BE2C (cell line): ENCODE measurements around the gene PKNOX1.
"Not testable (repeated sequence)": the region's sequence is repeated elsewhere in the genome, so short reads cannot be mapped to it uniquely, and the experiment has no call there.

ENCODE experiments used
- DNase-seq: peaks from one replicate; pipeline ENCODE4 v3.0.0-alpha.2; 2020
- H3K27me3 ChIP-seq: fragments of 250-450 bp; sonication (Bioruptor Pico); 2 replicates; pipeline ENCODE4 v1.5.1; 2020; ENCODE audit warnings: mild to moderate bottlenecking
- H3K36me3 ChIP-seq: fragments of 250-450 bp; sonication (Bioruptor Pico); 2 replicates; pipeline ENCODE4 v1.5.1; 2020; ENCODE audit warnings: mild to moderate bottlenecking
- H3K4me1 ChIP-seq: fragments of 250-450 bp; sonication (Bioruptor Pico); 2 replicates; pipeline ENCODE4 v1.5.1; 2020
- H3K4me3 ChIP-seq: 2 replicates; pipeline ENCODE4 v1.5.1; 2011; ENCODE audit warnings: low read depth, low read length
- H3K9me3 ChIP-seq: fragments of 250-450 bp; sonication (Bioruptor Pico); 2 replicates; pipeline ENCODE4 v1.5.1; 2020
- TF ChIP-seq, protein P1 (sequence below): IDR thresholded peaks from 2 replicates; pipeline ENCODE4 v1.5.1; 2012; ENCODE audit warnings: mild to moderate bottlenecking, low read depth, low read length

The PKNOX1 gene

DNA sequence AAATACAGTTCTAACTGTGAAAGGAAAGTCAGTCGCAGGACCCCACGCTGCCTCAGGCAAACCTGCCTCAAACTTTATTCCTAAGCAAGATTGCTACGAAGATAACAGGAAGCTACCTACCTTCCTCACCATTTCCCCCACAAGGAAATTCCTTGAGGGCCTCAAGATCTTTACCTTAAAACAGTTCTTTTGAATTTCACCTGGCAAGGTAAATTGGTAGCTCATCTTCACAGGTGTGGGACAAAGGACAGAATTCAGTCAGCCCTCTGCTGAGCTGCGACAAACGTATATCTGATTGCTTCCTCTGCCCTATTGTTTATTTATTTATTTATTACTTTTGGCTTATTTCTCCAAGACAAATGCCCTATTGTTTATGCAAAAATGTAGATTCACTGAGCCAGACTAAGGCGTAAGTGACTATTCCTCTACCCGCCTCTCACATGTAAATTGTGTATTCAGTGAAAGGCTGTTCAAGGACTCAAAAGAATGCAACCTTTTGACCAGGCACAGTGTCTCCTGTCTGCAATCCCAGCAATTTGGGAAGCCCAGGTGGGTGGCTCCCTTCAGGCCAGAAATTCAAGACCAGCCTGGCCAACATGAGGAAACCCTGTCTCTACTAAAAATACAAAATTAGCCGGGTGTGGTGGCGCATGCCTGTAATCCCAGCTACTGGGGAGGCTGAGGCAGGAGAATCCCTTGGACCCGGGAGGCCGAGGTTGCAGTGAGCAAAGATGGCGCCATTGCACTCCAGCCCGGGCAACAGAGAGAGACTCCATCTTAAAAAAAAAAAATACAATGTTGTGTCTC, 17.3 kb upstream of the PKNOX1 start:
- TF ChIP-seq, protein P1, sequence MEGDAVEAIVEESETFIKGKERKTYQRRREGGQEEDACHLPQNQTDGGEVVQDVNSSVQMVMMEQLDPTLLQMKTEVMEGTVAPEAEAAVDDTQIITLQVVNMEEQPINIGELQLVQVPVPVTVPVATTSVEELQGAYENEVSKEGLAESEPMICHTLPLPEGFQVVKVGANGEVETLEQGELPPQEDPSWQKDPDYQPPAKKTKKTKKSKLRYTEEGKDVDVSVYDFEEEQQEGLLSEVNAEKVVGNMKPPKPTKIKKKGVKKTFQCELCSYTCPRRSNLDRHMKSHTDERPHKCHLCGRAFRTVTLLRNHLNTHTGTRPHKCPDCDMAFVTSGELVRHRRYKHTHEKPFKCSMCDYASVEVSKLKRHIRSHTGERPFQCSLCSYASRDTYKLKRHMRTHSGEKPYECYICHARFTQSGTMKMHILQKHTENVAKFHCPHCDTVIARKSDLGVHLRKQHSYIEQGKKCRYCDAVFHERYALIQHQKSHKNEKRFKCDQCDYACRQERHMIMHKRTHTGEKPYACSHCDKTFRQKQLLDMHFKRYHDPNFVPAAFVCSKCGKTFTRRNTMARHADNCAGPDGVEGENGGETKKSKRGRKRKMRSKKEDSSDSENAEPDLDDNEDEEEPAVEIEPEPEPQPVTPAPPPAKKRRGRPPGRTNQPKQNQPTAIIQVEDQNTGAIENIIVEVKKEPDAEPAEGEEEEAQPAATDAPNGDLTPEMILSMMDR = no peak
- Histone ChIP-seq H3K4me3 (no peak overlapping the region), H3K9me3 (no peaks in the 10 kb centered on the region), H3K27me3 (no peaks in the 10 kb centered on the region), H3K36me3 (no peaks in the 10 kb centered on the region), H3K4me1 (no peaks in the 10 kb centered on the region)
- DNase-seq = no peak

DNA sequence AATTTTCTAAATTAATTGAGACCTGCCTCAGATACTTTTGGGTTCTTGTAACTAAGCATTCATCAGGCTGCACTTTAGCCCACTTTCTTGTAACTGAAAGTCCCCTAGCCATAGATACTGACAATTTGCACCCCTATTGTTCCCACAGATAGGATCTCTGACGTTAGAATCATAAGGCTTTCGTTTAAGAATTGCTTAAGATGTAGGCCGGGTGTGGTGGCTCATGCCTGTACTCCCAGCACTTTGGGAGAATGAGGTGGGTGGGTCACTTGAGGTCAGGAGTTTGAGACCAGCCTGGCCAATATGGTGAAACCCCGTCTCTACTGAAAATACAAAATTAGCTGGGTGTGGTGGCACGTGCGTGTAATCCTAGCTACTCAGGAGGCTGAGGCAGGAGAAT, 16.2 kb upstream of the PKNOX1 start:
- DNase-seq, H3K4me1 ChIP-seq, H3K9me3 ChIP-seq, H3K4me3 ChIP-seq, H3K36me3 ChIP-seq, H3K27me3 ChIP-seq: not testable (repeated sequence)

DNA sequence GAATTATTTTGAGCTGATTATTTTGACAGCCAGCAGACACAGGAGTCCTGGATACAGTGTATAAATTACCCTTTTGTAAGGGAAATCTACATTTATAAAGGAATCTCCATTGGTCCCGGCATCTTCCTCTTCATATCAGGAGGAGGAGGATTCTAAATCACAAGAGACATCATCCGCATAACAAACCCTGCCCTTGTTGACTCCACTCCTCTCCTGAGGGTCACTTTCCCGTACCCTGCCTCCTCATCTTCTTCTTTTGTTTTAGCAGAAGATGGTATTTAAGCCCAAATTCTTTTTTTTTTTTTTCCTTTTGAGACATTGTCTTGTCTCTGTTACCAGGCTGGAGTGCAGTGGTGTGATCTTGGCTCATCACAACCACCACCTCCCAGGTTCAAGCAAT, 14.6 kb upstream of the PKNOX1 start:
- no peak overlapping the region for H3K4me3 ChIP-seq
- H3K27me3 ChIP-seq = no peaks in the 10 kb centered on the region
- no peak for DNase-seq
- no peaks in the 10 kb centered on the region for H3K4me1 ChIP-seq
- TF ChIP-seq, protein P1 = no peak
- no peaks in the 10 kb centered on the region for H3K36me3 ChIP-seq
- H3K9me3 ChIP-seq = no peaks in the 10 kb centered on the region

DNA sequence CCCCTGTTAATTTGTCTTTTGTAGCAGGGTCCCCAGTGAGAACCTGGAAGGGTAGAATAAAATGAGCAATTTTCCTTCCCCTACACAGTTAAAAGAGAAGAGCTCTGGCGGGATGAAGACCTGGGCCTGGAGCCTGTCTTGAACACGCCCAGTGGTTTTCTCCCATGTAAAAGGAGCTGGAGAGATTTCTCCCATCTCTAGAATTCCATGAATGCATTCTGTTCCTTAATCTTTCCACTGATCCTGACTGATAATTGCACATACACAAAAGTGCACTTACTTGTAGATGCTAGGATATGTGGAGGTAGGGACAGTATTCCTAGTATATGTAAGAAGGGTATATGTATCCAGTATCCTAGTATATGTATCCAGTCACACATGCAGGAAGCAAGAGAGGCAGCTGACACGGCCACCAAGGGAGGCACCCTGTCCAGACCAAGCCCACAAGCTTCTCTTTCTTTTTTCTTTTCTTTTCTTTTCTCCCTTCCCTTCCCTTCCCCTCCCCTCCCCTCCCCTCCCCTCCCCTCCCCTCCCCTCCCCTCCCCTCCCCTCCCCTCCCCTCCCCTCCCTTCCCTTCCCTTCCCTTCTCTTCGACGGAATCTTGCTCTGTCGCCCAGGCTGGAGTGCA, 11.9 kb upstream of the PKNOX1 start:
- no peaks in the 10 kb centered on the region for H3K36me3 ChIP-seq
- no peak for DNase-seq

DNA sequence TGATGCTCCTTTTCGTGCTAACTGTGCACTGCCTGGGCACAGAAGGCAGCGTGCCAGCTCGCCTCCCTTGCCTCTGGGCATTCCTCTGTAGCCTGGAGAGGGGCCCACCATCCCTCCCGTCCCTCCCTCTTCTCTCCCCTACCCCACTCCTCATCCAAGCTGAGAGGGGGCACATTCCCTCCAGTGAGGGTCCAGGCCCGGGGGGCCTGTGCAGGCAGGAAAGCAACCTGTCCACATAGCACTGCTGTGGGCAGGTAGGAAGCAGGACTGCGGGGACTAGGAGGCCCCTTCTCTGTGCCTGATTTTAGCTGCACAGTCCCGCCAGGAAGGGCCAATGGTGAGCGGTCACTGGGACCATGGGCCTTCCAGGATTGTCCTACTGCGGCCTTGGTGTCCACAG, 10.3 kb upstream of the PKNOX1 start:
- Histone ChIP-seq H3K36me3 (no peaks in the 10 kb centered on the region), H3K4me3 (no peak overlapping the region)
- TF ChIP-seq, protein P1 = no peak

More for the DNA sequence above, 11.9 kb upstream of the PKNOX1 start:
- TF ChIP-seq, protein P1 = no peak
- H3K27me3 ChIP-seq = no peaks in the 10 kb centered on the region
- H3K4me1 ChIP-seq = no peaks in the 10 kb centered on the region
- H3K9me3 ChIP-seq = no peaks in the 10 kb centered on the region
- H3K4me3 ChIP-seq = no peak overlapping the region

DNA sequence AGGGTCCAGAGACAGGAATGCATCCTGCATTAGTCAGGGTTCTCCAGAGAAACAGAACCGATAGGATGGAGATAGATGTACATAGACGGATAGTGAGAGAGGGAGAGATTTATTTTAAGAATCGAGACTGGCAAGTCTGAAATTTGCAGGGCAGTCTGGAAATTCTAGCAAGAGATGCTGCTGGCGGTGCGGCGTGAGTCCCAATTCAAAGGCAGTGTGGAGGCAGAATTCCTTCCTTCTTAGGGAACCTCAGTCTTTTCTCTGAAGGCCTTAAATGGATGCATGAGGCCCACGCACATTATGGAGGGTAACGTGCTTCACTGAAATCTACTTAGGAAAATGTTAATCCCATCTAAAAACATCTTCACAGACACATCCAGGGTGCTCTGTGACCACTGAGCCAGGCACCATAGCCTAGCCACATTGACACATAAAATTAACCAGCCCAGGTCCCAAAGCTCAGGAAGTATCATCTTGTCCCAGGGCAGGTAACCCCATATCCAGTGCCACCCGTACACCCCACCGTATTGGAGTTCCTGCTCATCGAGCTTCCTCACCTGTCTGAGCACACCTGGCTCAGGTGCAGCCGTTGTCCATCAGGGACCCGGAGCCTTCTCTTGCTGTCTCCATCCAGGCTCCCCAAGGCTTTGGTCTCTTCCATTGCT, 9.7 kb upstream of the PKNOX1 start:
- H3K27me3 ChIP-seq = no peaks in the 10 kb centered on the region
- H3K9me3 ChIP-seq = no peaks in the 10 kb centered on the region
- DNase-seq = no peak
- H3K36me3 ChIP-seq = no peaks in the 10 kb centered on the region
- no peaks in the 10 kb centered on the region for H3K4me1 ChIP-seq
- H3K4me3 ChIP-seq = no peak overlapping the region
- TF ChIP-seq, protein P1 = no peak

More for the DNA sequence above, 10.3 kb upstream of the PKNOX1 start:
- H3K4me1 ChIP-seq = no peaks in the 10 kb centered on the region
- H3K9me3 ChIP-seq = no peaks in the 10 kb centered on the region
- no peaks in the 10 kb centered on the region for H3K27me3 ChIP-seq
- no peak for DNase-seq
